ENCODE results near the gene C22orf15. TPM values are rescaled to one million over a fixed set of nuclear protein-coding genes. Genes with fewer than 3 reads are reported as not detected.

Gene C22orf15
- total and polyA plus RNA-seq, 10 donors = 0.29 to 1.4 (median 0.73) TPM; not detected in 3

DNA sequence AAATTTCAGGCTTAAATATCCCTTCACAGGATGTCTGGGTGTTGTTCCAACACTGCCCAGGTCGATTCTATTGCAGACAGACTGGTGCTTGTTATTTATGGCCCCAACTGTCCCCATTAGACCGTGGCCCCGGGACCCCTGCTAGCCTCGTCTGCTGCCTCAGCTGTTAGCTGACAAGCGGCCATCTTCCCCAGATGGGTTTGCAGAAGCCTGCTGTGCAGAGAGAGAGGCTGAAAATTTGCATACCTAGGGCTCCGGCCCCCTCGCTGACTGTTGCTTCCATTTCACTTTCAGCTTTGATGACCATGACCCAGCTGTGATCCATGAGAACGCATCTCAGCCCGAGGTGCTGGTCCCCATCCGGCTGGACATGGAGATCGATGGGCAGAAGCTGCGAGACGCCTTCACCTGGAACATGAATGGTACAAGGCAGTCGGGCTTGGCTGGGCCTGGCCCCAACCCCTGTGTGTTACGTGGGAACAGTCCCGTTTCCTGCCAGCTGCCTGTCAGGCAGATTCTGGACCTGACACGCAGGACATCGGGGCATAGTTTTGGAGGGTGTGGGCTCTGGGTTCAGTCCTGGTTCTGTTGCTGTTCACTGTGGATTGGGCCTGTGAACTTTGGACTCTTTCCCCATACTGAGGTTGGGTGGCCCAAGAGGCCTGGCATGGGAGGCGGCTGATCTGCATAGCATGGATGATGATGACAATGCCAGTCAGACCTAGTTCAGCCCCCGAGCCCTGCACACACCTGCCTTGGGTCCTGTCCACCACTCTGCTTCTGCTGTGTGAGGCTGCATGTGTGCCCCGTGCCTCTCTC is 40.4 kb downstream of the C22orf15 start:
- Histone ChIP-seq H3K9me3 (no peaks in the 10 kb centered on the region), H3K4me3 (peak overlapping the region in 6 of 8 donors; percentile 8 to 64 (median 15)), H3K36me3 (peaks cover 0 to 100% (median 74%) of the 10 kb centered on the region in 6 donors), H3K27me3 (replicated peaks in 1 of 7) (no peaks in the 10 kb centered on the region), H3K4me1 (peaks cover 5 to 78% (median 50%) of the 10 kb centered on the region in 6 donors), H3K27ac (peak overlapping the region in 5 of 8 donors; percentile 41 to 85 (median 74))
- DNase-seq = no peak
- TF ChIP-seq POLR2AphosphoS5 (IDR thresholded peaks at IDR 0.05) = peak; percentile 48 to 62 (median 60)
- no peak for TF ChIP-seq POLR2A (IDR thresholded peaks at IDR 0.05)
- intact Hi-C loops (cut with DNase I; ENCODE audit: low total_unique reads) = no loop called here
- WGBS, 5 donors = 74 to 81% (median 78%) methylated on average over 19 to 21 of the region's 21 CpGs

DNA sequence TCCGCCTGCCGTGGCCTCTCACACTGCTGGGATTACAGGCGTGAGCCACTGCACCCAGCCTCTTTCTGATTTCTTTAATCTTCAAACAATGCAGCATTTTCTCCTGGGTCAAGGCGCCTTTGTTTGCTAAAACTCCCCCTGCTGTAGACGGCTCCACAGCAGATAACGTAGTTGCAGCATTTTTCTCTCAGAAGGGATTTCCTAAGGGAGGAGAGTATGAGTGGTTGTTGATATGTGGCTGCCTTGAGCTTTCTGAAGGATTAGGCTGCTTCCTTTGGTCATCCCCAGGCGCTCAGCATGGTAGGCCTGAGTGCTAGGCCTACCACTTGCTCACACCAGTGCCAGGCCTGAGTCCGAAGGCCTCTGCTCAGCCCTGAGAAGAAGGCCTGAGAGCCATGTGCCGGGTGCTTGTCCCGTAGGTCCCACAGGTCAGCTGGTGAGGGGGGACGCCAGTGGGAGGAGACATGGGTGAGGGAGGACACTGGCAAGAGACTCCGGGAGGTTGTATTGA is 42.0 kb downstream of the C22orf15 start:
- Histone ChIP-seq H3K9me3 (no peaks in the 10 kb centered on the region), H3K27ac (peak overlapping the region in 4 of 8 donors; percentile 30 to 74 (median 68)), H3K36me3 (peaks cover 0 to 100% (median 70%) of the 10 kb centered on the region in 6 donors), H3K4me1 (peaks cover 5 to 63% (median 42%) of the 10 kb centered on the region in 6 donors), H3K27me3 (replicated peaks in 1 of 7) (no peaks in the 10 kb centered on the region), H3K4me3 (peak overlapping the region in 1 of 8 donors; percentile 21)
- TF ChIP-seq, protein P1, sequence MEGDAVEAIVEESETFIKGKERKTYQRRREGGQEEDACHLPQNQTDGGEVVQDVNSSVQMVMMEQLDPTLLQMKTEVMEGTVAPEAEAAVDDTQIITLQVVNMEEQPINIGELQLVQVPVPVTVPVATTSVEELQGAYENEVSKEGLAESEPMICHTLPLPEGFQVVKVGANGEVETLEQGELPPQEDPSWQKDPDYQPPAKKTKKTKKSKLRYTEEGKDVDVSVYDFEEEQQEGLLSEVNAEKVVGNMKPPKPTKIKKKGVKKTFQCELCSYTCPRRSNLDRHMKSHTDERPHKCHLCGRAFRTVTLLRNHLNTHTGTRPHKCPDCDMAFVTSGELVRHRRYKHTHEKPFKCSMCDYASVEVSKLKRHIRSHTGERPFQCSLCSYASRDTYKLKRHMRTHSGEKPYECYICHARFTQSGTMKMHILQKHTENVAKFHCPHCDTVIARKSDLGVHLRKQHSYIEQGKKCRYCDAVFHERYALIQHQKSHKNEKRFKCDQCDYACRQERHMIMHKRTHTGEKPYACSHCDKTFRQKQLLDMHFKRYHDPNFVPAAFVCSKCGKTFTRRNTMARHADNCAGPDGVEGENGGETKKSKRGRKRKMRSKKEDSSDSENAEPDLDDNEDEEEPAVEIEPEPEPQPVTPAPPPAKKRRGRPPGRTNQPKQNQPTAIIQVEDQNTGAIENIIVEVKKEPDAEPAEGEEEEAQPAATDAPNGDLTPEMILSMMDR (IDR thresholded peaks at IDR 0.05 in 8 of 11, conservative IDR thresholded peaks at IDR 0.05 in 3 of 11) = no peak
- TF ChIP-seq POLR2AphosphoS5 (IDR thresholded peaks at IDR 0.05) (no peak), POLR2A (IDR thresholded peaks at IDR 0.05) (no peak)
- peak; percentile 68 for DNase-seq
- WGBS, 5 donors = 80 to 85% (median 82%) methylated on average over 12 of the region's 12 CpGs
- intact Hi-C loops (cut with DNase I; ENCODE audit: low total_unique reads) = no loop called here

DNA sequence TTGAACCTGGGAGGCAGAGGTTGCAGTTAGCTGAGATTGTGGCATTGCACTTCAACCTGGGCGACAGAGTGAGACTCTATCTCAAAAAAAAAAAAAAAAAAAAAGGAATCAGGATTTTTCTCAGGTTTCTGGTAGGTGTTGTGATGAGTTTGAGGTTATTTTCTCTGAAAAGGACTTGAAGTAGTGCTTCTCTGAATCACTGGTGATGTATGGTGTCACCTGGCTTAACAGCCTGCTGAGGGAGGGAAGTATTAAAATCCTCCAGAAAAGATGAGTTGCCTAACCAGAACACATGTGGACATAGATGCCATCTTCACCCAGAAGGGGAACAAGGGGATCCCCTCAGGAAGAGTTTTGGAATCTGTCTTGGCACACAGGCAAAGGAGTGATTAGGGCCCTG is 44.0 kb downstream of the C22orf15 start:
- TF ChIP-seq, protein P1 (IDR thresholded peaks at IDR 0.05 in 8 of 11, conservative IDR thresholded peaks at IDR 0.05 in 3 of 11) = no peak
- TF ChIP-seq POLR2AphosphoS5 (IDR thresholded peaks at IDR 0.05) (no peak), POLR2A (IDR thresholded peaks at IDR 0.05) (no peak)
- no peaks in the 10 kb centered on the region for H3K9me3 ChIP-seq
- WGBS, 5 donors = 75 to 96% (median 80%) methylated on average over 1 of the region's 1 CpG
- no peak for DNase-seq
- H3K27ac ChIP-seq = peak overlapping the region in 3 of 8 donors; percentile 67 to 74 (median 70)
- no peak overlapping the region for H3K4me3 ChIP-seq
- intact Hi-C loops (cut with DNase I; ENCODE audit: low total_unique reads) = no loop called here
- H3K4me1 ChIP-seq = peaks cover 3 to 43% (median 23%) of the 10 kb centered on the region in 6 donors
- no peaks in the 10 kb centered on the region for H3K27me3 ChIP-seq (replicated peaks in 1 of 7)
- H3K36me3 ChIP-seq = peaks cover 0 to 100% (median 62%) of the 10 kb centered on the region in 6 donors

DNA sequence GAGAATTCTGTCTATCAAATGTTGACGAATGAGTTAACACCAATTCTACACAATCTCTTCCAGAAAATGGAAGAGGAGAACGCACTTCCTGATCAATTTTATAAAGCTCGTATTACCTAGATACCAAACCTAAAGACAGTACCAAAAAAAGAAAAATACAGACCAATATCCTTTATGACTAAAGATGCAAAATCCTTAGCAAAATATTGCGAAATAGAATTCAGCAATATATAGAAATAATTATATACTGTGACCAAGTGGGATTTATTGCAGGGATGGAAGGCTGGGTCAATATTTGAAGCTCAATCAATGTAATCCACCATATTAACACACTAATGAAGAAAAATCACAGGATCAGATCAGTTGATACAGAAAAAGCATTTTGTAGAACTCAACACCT is 49.6 kb downstream of the C22orf15 start:
- 94 to 99% (median 98%) methylated on average over 4 of the region's 4 CpGs for WGBS, 5 donors
- H3K9me3 ChIP-seq = no peaks in the 10 kb centered on the region
- H3K36me3 ChIP-seq = peaks cover 4 to 98% (median 43%) of the 10 kb centered on the region in 6 donors
- peaks cover 0 to 7% (median 0%) of the 10 kb centered on the region in 6 donors for H3K4me1 ChIP-seq
- no peaks in the 10 kb centered on the region for H3K27me3 ChIP-seq (replicated peaks in 1 of 7)
- no peak overlapping the region for H3K4me3 ChIP-seq
- no peak overlapping the region for H3K27ac ChIP-seq
- DNase-seq = no peak
- intact Hi-C loops (cut with DNase I; ENCODE audit: low total_unique reads) = no loop called here
- TF ChIP-seq, protein P1 (IDR thresholded peaks at IDR 0.05 in 8 of 11, conservative IDR thresholded peaks at IDR 0.05 in 3 of 11) = no peak
- TF ChIP-seq POLR2AphosphoS5 (IDR thresholded peaks at IDR 0.05) (no peak), POLR2A (IDR thresholded peaks at IDR 0.05) (no peak)

Other genes with a start within 250 kb of the C22orf15 start
- not detected for gene IGLL1, start 182.7 kb upstream of the C22orf15 start, total RNA-seq
- under 1 TPM in 1 of 3 donors, not detected in 2; 0.26 TPM for gene IGLL1, start 182.7 kb upstream of the C22orf15 start, polyA plus RNA-seq
- gene DRICH1, start 130.7 kb upstream of the C22orf15 start, total RNA-seq = 1 to 10 TPM in 3 of 7 donors, under 1 TPM in 1, not detected in 3; 0.44 to 2.5 (median 2.2) TPM
- 1 to 10 TPM in 2 of 3 donors, under 1 TPM in 1; 0.29 to 2.2 (median 1.6) TPM for gene DRICH1, start 130.7 kb upstream of the C22orf15 start, polyA plus RNA-seq
- gene RGL4, start 72.0 kb upstream of the C22orf15 start, total RNA-seq = 10 to 100 TPM in 6 of 7 donors, 1 to 10 TPM in 1; 9.6 to 46.6 (median 23.0) TPM
- gene RGL4, start 72.0 kb upstream of the C22orf15 start, polyA plus RNA-seq = 10 to 100 TPM; 10.5 to 19.5 (median 15.7) TPM
- gene ZNF70, start 11.9 kb upstream of the C22orf15 start, total RNA-seq = 1 to 10 TPM; 5.0 to 7.4 (median 6.0) TPM
- 1 to 10 TPM in 1 of 3 donors, under 1 TPM in 2; 0.55 to 1.3 (median 0.72) TPM for gene ZNF70, start 11.9 kb upstream of the C22orf15 start, polyA plus RNA-seq
- gene VPREB3, start 8.6 kb upstream of the C22orf15 start, total RNA-seq = 100 to 1,000 TPM in 1 of 7 donors, 10 to 100 TPM in 6; 24.9 to 103 (median 49.5) TPM
- gene VPREB3, start 8.6 kb upstream of the C22orf15 start, polyA plus RNA-seq = 100 to 1,000 TPM; 315 to 472 (median 377) TPM
- gene CHCHD10, start 5.0 kb downstream of the C22orf15 start, total RNA-seq = 100 to 1,000 TPM in 1 of 7 donors, 10 to 100 TPM in 6; 16.8 to 101 (median 83.4) TPM
- gene CHCHD10, start 5.0 kb downstream of the C22orf15 start, polyA plus RNA-seq = 100 to 1,000 TPM; 117 to 189 (median 167) TPM
- 10 to 100 TPM in 1 of 7 donors, 1 to 10 TPM in 5, under 1 TPM in 1; 0.66 to 11.0 (median 3.3) TPM for gene MMP11, start 9.9 kb downstream of the C22orf15 start, total RNA-seq
- gene MMP11, start 9.9 kb downstream of the C22orf15 start, polyA plus RNA-seq = 1 to 10 TPM; 4.4 to 6.8 (median 4.7) TPM
- 100 to 1,000 TPM in 2 of 7 donors, 10 to 100 TPM in 5; 72.8 to 166 (median 84.6) TPM for gene SMARCB1, start 24.0 kb downstream of the C22orf15 start, total RNA-seq
- 100 to 1,000 TPM in 1 of 3 donors, 10 to 100 TPM in 2; 64.2 to 100 (median 86.9) TPM for gene SMARCB1, start 24.0 kb downstream of the C22orf15 start, polyA plus RNA-seq
- 10 to 100 TPM; 10.2 to 62.8 (median 30.4) TPM for gene DERL3, start 76.0 kb downstream of the C22orf15 start, total RNA-seq
- 10 to 100 TPM; 16.1 to 18.8 (median 17.9) TPM for gene DERL3, start 76.0 kb downstream of the C22orf15 start, polyA plus RNA-seq
- 10 to 100 TPM; 12.0 to 21.7 (median 16.9) TPM for gene SLC2A11, start 94.9 kb downstream of the C22orf15 start, total RNA-seq
- gene SLC2A11, start 94.9 kb downstream of the C22orf15 start, polyA plus RNA-seq = 10 to 100 TPM; 15.6 to 23.5 (median 16.2) TPM
- gene MIF, start 131.4 kb downstream of the C22orf15 start, total RNA-seq = 100 to 1,000 TPM; 168 to 346 (median 211) TPM
- 100 to 1,000 TPM; 421 to 580 (median 501) TPM for gene MIF, start 131.4 kb downstream of the C22orf15 start, polyA plus RNA-seq
- gene GSTT2B, start 198.2 kb downstream of the C22orf15 start, total RNA-seq = 10 to 100 TPM in 1 of 7 donors, 1 to 10 TPM in 6; 2.0 to 11.6 (median 3.7) TPM
- 10 to 100 TPM in 1 of 3 donors, 1 to 10 TPM in 2; 4.7 to 11.6 (median 6.6) TPM for gene GSTT2B, start 198.2 kb downstream of the C22orf15 start, polyA plus RNA-seq
- gene DDTL, start 203.9 kb downstream of the C22orf15 start, total RNA-seq = 1 to 10 TPM in 6 of 7 donors, not detected in 1; 2.3 to 5.0 (median 2.3) TPM
- gene DDTL, start 203.9 kb downstream of the C22orf15 start, polyA plus RNA-seq = 1 to 10 TPM; 1.0 to 3.0 (median 1.5) TPM
- gene DDT, start 211.5 kb downstream of the C22orf15 start, total RNA-seq = 100 to 1,000 TPM in 1 of 7 donors, 10 to 100 TPM in 6; 63.4 to 112 (median 67.8) TPM
- gene DDT, start 211.5 kb downstream of the C22orf15 start, polyA plus RNA-seq = 100 to 1,000 TPM; 138 to 224 (median 154) TPM
- under 1 TPM in 2 of 7 donors, not detected in 5; 0.44 to 0.95 TPM for gene GSTT2, start 217.1 kb downstream of the C22orf15 start, total RNA-seq
- gene GSTT2, start 217.1 kb downstream of the C22orf15 start, polyA plus RNA-seq = 1 to 10 TPM in 1 of 3 donors, under 1 TPM in 2; 0.16 to 1.3 (median 0.41) TPM
- gene GSTT4, start 242.5 kb downstream of the C22orf15 start, total RNA-seq = not detected
- not detected for gene GSTT4, start 242.5 kb downstream of the C22orf15 start, polyA plus RNA-seq
- 10 to 100 TPM; 51.3 to 89.5 (median 74.9) TPM for gene CABIN1, start 248.3 kb downstream of the C22orf15 start, total RNA-seq
- gene CABIN1, start 248.3 kb downstream of the C22orf15 start, polyA plus RNA-seq = 10 to 100 TPM; 25.5 to 44.1 (median 39.6) TPM